ENCODE measurements around the gene PAX4.

The PAX4 gene

GRCh38 chr7:127612263-127612662 lies 5.7 kb downstream of the PAX4 start:
- Mint-ChIP-seq H3K9me3 (peaks cover 7% of the 10 kb centered on the region), H3K27ac (no peak overlapping the region), H3K36me3 (ENCODE audit: low read depth) (no peaks in the 10 kb centered on the region), H3K4me1 (no peaks in the 10 kb centered on the region), H3K27me3 (ENCODE audit: low read depth) (peaks cover 46% of the 10 kb centered on the region), H3K4me3 (no peak overlapping the region)
- TF ChIP-seq, protein P1, sequence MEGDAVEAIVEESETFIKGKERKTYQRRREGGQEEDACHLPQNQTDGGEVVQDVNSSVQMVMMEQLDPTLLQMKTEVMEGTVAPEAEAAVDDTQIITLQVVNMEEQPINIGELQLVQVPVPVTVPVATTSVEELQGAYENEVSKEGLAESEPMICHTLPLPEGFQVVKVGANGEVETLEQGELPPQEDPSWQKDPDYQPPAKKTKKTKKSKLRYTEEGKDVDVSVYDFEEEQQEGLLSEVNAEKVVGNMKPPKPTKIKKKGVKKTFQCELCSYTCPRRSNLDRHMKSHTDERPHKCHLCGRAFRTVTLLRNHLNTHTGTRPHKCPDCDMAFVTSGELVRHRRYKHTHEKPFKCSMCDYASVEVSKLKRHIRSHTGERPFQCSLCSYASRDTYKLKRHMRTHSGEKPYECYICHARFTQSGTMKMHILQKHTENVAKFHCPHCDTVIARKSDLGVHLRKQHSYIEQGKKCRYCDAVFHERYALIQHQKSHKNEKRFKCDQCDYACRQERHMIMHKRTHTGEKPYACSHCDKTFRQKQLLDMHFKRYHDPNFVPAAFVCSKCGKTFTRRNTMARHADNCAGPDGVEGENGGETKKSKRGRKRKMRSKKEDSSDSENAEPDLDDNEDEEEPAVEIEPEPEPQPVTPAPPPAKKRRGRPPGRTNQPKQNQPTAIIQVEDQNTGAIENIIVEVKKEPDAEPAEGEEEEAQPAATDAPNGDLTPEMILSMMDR (IDR thresholded peaks at IDR 0.05; ENCODE audit: unreplicated experiment in 3 of 3) = no peak

DNA sequence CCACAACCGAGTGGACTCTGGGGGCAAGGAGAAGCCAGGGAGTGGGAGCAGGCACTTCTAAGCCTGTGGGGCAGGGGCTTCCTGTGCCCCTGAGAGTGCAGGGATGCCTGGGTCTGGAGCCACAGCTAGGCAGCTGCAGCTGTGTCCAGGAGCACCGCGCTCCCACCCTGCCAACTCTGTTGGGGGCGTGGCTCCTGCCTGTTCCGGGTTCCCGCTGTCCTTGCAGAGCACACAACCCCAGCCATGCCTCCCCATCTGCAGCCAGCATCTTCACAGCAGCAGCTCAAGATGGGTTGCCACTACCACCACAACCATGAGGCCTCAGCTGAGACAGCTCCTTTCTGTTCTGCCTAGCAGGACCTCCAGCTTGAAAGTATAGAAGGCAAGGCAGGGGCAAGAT lies 8.6 kb downstream of the PAX4 start:
- TF ChIP-seq, protein P1 (IDR thresholded peaks at IDR 0.05; ENCODE audit: unreplicated experiment in 3 of 3) = no peak
- H3K9me3 Mint-ChIP-seq = peaks cover 7% of the 10 kb centered on the region
- no peaks in the 10 kb centered on the region for H3K36me3 Mint-ChIP-seq (ENCODE audit: low read depth)
- H3K4me3 Mint-ChIP-seq = no peak overlapping the region
- no peak overlapping the region for H3K27ac Mint-ChIP-seq
- H3K27me3 Mint-ChIP-seq (ENCODE audit: low read depth) = peaks cover 30% of the 10 kb centered on the region
- H3K4me1 Mint-ChIP-seq = no peaks in the 10 kb centered on the region

- Mint-ChIP-seq H3K27ac (no peak overlapping the region), H3K9me3 (peaks cover 8% of the 10 kb centered on the region), H3K4me1 (no peaks in the 10 kb centered on the region), H3K27me3 (ENCODE audit: low read depth) (peaks cover 26% of the 10 kb centered on the region), H3K36me3 (ENCODE audit: low read depth) (no peaks in the 10 kb centered on the region), H3K4me3 (no peak overlapping the region)
- TF ChIP-seq, protein P1 (IDR thresholded peaks at IDR 0.05; ENCODE audit: unreplicated experiment in 3 of 3) = no peak
Observed at GRCh38 chr7:127608446-127608845, 9.5 kb downstream of the PAX4 start.

DNA sequence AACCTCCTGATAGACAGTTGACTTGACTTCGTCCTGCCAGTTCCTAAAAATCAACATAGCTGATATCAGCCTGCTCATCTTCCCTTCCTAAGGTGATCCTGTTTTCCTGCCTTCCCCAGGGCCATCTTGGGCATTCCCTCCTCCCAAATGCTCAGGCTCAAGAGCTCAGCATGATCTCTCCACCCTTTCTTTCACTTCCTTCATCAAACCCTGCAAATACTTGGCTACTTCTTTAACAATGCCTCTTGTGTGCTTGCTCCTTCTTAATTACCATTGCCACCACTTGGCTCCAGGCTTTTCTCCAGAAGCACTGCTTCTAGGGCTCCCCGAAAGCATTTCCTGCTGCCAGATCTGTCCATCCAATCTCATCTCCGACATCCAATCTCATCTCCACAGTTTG lies 17.1 kb downstream of the PAX4 start:
- no peaks in the 10 kb centered on the region for H3K36me3 Mint-ChIP-seq (ENCODE audit: low read depth)
- H3K4me3 Mint-ChIP-seq = no peak overlapping the region
- peaks cover 11% of the 10 kb centered on the region for H3K27me3 Mint-ChIP-seq (ENCODE audit: low read depth)
- no peaks in the 10 kb centered on the region for H3K4me1 Mint-ChIP-seq
- TF ChIP-seq, protein P1 (IDR thresholded peaks at IDR 0.05; ENCODE audit: unreplicated experiment in 3 of 3) = no peak
- no peak overlapping the region for H3K27ac Mint-ChIP-seq
- H3K9me3 Mint-ChIP-seq = peaks cover 4% of the 10 kb centered on the region

DNA sequence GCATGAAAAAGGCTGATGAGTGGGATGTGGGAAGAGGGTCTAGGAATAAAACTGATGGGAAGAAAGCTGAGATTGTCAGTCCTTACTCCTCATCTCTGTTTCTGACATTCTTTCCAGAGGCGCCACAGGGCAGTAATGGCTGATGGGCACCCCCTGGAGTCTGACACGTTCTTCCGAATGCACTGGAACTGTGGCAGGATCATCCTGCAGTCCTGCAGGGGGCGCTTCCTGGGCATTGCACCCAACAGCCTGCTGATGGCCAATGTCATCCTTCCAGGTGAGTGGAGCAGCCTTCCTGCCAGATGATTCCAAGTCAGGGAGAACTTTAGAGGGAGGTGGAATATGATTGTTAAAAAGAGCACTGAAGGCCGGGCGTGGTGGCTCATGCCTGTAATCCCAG lies 19.6 kb downstream of the PAX4 start:
- H3K36me3 Mint-ChIP-seq (ENCODE audit: low read depth) = no peaks in the 10 kb centered on the region
- H3K4me1 Mint-ChIP-seq = no peaks in the 10 kb centered on the region
- H3K9me3 Mint-ChIP-seq = no peaks in the 10 kb centered on the region
- TF ChIP-seq, protein P1 (IDR thresholded peaks at IDR 0.05; ENCODE audit: unreplicated experiment in 3 of 3) = no peak
- peaks cover 4% of the 10 kb centered on the region for H3K27me3 Mint-ChIP-seq (ENCODE audit: low read depth)
- no peak overlapping the region for H3K27ac Mint-ChIP-seq
- H3K4me3 Mint-ChIP-seq = no peak overlapping the region

- Mint-ChIP-seq H3K9me3 (no peaks in the 10 kb centered on the region), H3K27me3 (ENCODE audit: low read depth) (peaks cover 4% of the 10 kb centered on the region), H3K27ac (no peak overlapping the region), H3K4me1 (no peaks in the 10 kb centered on the region), H3K4me3 (no peak overlapping the region), H3K36me3 (ENCODE audit: low read depth) (peaks cover 13% of the 10 kb centered on the region)
- TF ChIP-seq, protein P1 (IDR thresholded peaks at IDR 0.05; ENCODE audit: unreplicated experiment in 3 of 3) = no peak
Observed at GRCh38 chr7:127595737-127596136, 22.2 kb downstream of the PAX4 start.
